Activated naive CD4-positive, alpha-beta T cell treated with Interleukin-2 at 50 U/mL for 16 hours (primary cell): ENCODE measurements around the gene EIF4G3.
"Not testable (repeated sequence)": the region's sequence is repeated elsewhere in the genome, so short reads cannot be mapped to it uniquely, and the experiment has no call there.

ENCODE experiments used
- DNase-seq: peaks from one replicate; pipeline ENCODE4 v3.0.0-alpha.2; 2020

EIF4G3 gene

DNA sequence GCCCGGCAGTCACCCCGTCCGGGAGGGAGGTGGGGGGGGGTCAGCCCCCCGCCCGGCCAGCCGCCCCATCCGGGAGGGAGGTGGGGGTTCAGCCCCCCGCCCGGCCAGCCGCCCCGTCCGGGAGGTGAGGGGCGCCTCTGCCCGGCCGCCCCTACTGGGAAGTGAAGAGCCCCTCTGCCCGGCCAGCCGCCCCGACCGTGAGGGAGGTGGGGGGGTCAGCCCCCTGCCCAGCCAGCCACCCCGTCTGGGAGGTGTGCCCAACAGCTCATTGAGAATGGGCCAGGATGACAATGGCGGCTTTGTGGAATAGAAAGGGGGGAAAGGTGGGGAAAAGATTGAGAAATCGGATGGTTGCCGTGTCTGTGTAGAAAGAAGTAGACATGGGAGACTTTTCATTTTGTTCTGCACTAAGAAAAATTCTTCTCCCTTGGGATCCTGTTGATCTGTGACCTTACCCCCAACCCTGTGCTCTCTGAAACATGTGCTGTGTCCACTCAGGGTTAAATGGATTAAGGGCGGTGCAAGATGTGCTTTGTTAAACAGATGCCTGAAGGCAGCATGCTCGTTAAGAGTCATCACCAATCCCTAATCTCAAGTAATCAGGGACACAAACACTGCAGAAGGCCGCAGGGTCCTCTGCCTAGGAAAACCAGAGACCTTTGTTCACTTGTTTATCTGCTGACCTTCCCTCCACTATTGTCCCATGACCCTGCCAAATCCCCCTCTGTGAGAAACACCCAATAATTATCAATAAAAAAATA, 152.4 kb downstream of the EIF4G3 start:
- not testable (repeated sequence) for DNase-seq

DNA sequence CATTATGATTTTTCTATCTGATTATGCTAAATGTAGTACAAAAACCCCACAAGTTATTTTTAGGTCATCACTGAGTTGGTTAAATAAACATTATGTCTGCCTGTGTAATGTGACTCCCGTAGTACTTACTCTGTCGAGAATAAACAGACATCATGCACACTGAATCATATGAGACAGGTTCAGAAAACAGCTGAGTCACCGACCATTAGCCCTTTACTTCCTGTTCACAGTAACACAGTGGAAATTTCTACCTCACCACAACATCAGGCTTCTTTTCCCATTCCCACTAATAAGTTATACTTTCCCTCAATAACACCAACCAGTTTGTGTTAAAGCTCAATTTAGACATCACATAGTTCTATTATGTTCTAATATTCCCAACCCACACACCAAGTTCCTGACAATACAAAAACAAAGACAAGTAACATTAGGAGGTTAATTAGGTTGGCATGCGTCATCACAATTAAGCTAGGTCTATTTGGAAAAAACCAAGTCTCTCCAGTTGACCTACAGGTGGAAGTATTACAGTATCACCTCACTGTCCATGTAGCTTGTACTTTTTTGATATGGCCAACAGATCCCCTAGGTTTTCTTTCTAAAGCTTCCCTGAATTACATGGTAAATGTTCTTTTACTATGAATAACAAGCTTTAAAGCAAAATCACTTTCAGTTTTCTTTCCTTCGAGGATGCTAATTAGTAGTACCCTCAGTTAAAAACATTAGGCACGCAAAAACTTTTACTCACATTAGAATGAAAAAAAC, 154.2 kb downstream of the EIF4G3 start:
- peak; percentile 22 for DNase-seq

DNA sequence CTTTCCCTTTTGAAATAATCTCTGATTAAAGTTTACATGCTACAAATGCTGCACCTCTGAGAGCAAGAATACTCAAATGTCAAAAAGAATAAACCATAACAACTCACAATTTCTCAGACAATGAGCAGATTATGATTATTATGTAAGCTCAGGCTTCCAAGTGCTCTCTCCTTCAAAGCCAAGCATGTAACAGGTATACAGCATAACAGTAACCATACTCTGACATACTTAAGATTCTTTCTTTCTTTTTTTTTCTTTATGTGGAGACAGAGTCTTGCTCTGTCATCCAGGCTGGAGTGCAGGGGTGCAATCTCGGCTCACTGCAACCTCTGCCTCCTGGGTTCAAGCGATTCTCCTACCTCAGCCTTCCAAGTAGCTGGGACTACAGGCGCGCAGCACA, 155.4 kb downstream of the EIF4G3 start:
- no peak for DNase-seq

DNA sequence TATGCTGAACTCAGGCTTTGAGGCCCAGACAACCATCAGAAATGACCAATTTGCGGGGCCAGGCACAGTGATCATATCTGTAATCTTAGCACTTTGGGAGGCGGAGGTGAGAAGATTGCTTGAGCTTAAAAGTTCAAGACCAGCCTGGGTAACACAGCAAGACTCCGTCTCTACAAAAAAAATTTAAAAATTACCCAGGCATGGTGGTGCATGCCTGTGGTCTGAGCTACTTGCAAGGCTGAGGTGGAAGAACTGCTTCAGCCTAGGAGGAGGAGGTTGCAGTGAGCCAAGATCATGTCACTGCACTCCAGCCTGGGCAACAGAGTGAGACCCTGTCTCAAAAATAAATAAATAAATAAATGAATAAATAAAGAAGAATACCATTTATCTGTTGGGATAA, 156.5 kb downstream of the EIF4G3 start:
- no peak for DNase-seq

DNA sequence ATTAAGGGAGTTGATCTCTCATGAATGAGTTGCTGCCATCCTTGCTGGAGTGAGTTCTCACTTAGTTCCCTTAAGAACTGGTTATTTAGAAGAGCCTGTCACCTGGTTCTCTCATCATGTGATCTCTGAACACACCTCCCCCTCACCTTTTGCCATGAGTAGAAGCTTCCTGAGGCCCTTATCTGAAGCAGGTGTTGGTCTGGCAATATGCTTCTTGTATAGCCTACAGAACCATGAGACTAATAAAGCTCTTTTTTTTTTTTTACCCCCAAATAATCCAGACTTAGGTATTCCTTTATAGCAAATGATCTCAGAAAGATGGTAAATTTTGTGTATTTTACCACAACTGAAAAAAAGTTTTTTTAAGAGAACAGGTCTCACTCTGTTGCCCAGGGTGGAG, 158.0 kb downstream of the EIF4G3 start:
- DNase-seq: no peak

DNA sequence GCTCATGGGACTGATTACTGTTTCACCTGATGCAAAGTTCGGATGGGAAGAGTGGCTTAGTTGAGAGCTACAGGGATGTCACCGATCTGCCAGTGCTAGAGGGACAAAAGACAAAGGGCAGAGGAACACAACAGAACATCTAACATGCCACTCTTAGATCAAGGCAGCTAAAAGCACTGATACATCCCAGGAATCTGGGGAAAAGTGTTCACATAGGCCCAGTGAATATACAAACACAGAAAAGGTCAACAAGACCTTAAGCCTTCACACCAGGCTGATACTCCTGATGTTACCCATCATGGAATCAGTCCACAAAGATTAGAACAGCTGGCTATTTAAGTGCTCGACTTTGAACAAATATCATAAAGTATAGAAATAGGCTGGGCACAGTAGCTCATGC, 163.2 kb downstream of the EIF4G3 start:
- no peak for DNase-seq

DNA sequence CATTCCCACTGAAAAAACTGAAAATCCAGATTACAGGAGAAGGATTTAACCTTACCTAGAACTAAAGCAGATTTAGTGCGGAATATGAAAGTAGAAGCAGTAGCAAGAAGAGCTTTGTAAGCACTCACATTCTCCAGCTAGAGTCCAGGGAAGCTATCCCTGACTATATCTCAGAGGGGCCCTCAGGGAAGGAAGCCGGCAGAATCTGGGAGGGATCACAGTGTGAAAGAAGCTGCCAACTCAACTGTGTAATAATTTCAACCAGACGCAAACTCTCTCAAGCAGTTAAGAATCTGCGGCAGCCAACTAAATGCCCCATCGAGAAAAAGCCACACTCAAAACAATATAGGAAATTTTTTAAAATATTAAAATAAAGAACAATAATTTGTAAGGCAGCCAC, 163.8 kb downstream of the EIF4G3 start:
- no peak for DNase-seq

DNA sequence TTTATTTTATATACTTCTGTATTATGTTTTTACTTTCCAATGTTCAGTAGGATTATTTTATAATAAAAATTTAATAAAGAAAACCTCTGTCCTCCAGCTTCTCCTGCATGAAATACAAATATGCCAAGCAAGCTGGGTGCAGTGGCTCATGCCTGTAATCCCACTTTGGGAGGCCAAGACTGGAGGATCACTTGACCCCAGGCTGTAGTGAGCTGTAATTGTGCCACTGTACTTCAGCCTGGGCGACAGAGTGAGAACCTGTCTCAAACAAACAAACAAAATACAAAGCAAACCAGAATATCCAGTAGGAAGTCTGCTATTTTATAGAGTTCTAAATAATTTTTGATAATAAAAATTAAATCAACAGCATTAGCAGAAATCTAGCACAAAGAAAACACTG, 168.8 kb downstream of the EIF4G3 start:
- no peak for DNase-seq

DNA sequence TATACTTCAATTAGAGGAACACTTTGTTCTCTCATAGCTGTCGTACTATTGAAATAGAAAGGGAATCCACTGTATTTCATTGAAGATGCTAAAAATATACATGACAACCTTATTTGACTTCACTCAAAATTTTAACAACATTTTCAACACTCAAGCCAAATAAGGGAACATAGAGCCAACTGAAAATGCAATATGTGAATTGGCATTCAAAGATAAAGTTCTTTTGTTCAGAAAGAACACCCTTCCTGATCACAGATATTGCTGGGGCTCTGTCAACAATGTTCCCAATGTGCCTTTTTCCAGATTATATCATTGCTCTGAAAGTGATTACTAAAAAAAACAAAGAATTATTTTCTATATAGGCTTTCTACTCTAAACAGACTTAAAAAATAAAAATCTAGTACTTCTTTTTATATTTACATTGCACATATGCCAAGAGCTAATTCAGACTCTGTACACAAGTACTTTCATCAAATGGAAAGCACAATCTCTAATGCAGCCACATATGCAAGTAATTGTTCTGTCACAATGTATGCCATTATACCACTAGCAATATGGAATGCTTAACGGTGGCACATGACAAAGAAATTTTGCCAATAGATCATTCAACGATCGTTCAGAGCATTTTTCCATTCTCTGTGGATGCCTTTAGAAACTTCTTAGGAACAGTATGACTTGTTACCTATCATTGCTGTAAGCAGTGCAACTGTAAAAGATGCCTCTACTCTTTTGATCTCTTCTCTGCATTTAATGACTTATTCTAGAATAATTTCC, 171.0 kb downstream of the EIF4G3 start:
- DNase-seq: no peak

DNA sequence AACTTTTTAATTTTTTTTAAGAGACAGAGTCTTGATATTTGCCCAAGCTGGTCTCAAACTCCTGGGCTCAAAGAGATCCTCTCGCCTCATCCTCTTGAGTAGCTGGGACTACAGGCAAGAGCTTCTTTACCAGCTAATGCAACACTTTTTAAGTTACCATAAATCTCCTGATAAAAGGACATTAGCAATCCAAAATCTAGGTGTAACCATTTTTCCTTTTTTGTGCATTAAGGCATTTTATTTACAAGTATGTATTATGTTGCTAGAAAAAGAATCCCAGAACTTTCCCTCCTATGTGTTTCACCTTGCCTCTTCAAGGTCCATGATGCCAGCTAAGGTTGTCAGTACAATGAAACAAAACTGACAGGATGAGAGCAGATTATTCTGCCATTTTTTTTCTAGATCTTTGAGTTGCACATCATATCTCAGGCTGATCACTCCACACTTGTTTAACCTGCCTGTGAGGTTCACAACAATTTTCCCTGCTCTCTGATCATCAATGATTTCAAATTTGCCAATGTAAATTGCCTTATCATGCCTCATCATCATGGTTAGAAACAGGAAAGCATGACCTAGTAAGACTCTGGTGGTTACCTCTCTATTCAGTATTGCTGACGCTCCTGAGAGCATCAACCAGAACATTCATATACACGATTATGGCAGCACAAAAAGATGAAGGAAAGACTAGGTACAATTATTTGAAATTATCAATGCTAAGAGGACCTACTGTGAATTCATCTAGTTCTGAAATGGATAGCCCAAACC, 173.2 kb downstream of the EIF4G3 start:
- no peak for DNase-seq

DNA sequence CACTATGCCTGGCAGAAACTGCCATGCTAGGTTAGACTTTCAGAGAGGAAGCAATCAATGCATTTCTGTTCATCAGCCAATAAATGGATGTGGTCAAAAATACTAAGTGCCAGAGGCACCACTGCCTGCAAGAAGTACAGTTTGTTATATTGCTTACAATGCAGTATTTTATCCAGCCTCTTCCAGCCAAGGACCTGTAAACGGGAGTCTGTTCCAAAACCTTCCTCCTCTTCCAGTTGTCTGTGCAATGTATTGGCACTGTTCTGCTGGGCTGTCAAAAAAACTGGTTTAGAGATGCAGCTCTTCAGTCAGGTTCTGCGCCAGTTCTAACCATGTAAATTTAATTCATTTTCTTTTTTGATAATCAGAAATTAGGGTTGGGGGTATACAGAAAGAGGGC, 175.7 kb downstream of the EIF4G3 start:
- no peak for DNase-seq

DNA sequence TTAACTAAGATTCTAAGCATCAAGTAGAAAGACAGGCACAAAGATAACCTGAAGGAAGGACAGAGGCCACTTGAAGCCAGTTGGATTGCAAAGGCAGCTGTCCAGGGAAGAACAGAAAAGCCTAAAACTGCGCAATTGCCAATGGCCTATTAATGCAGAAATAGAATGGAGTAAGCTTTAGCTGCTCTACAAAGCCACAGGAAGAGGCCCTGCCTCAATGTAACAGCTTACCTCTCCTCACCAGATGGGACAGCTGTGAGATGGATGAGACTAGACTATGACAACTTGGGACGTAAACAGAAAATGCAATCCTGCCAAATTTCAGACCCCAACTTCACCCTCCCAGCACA, 176.5 kb downstream of the EIF4G3 start:
- DNase-seq: no peak

DNA sequence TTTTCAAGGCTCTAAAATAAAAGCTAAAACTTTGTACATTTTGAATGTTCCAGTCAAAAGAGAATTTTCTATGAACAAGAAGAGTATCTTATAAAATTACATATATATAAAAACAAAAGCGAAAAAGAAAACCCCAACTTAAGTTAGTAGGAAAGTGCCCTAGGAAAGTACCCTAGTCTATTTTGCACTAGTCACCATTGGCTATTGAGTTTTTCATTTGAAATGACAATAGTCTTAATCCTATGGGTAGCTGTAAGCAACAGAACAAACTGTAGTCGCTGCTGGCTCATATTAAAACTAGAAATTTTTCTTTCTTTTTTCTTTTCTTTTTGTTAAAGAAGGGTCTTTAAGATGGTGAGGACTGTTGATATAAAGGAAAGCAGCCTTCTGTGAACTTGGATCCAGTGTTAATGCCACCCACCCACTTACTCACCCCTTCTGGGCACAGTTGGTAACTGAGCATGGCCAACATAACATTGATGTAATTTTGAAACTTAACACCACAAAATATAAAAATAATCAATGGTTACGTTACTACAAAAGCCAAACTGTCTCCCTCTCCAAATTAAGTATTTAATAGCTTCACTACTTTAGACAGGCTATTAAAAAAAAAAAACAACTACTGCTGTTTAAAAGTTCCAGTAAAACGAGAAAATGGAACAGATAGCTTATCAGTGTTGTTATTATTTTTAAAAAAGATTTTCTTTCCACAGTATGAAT, 177.0 kb downstream of the EIF4G3 start:
- DNase-seq: no peak

DNA sequence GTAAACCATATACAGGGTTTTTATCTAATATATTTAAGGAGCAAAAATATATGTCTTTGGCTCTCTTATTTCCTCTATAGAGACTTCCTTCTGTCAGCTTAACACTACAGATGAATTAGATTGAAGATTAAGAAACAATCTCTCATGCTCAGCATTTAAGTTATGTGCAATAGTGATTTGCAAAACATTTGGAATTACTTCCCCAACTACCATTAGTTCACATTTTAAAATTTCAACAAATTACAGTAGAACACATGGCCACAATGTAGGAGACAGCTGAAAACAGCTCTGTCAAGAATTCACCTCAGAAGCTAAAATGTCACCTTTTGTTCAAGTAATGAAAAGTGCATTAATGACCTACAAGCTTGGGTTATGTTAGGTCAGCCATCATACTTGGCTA, 177.9 kb downstream of the EIF4G3 start:
- no peak for DNase-seq

DNA sequence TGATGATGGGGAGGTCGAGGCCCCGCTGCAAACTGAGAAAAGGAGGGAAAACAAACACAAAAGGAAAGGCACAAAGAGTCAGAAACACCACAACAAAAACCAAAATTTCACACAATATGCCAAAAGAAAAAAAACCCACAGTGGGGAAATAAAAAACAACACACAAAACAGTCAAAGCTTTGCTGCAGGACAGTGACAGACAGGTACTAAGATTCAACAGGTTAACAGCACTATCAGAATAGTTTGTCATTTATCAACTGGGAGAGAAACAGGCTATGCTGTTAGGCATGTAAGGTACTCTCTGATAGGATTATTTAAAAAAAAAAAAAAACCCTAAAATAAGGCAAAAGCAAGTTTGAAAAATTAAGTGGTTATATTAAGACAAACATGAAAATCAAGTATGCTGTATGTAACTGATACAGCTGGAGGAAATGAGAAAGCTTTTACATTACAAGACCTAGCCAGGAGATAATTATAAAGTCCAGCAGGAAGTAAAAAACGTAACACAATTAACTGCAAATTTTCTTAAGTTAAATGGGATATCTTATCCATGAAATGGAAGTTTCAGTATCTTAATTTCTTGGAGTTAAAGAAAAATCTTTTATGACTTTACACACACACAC, 179.0 kb downstream of the EIF4G3 start:
- no peak for DNase-seq

DNA sequence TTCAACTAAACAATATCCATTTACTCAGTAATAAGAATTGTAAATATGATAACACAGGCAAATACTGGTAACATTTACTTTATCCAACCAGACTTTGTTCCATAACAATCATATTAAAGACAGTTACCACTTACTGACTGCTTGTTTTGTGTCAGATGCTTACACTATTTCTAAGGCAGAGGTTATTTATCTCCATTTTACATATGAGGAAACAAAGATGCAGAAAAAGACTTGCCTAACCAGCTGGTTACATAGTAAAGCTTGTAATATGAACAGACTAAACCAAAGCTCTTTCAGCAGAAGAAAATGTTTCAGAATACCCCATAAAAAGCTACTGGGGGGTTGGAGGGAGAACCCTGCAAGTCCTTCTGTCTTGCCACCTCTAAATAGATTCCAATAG, 180.1 kb downstream of the EIF4G3 start:
- no peak for DNase-seq

DNA sequence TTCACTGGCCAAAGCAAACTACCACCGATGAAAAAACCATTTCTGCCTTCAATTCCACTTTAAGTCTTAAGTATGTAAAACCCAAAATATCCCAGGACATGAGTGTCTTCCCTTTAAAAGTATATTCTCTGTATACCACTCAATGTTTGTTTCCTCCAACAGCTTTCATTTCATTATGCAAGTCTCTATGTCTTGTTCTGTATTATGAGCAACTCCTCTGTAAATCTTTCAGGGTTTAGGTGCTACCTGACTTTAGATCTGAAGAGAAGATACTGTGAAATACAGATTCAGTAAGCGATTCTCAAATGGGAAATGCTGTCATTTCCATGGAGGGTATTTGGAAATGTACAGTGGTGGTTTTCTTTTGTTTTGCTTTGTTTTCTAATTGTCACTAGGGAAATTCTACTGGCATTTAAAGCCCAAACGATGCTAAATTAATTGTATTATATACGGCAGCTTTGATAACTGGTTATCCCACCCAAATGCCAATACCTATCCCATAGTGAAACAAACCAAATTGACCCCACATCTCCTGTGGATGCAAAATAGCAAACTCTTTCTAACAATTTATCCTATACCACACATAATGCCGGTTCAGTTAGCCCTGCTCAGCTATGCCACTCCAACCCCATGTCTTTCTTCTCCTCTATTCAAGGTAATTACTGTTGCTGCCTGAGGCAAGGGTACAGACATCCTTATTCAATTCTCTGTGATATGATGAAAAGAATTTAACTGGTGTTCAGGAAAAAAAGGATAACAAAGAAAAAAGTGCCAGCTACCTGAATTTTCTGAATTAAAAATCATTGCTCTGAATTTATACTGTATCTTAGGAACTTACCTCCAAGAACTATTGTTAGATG, 182.8 kb downstream of the EIF4G3 start:
- DNase-seq: no peak

DNA sequence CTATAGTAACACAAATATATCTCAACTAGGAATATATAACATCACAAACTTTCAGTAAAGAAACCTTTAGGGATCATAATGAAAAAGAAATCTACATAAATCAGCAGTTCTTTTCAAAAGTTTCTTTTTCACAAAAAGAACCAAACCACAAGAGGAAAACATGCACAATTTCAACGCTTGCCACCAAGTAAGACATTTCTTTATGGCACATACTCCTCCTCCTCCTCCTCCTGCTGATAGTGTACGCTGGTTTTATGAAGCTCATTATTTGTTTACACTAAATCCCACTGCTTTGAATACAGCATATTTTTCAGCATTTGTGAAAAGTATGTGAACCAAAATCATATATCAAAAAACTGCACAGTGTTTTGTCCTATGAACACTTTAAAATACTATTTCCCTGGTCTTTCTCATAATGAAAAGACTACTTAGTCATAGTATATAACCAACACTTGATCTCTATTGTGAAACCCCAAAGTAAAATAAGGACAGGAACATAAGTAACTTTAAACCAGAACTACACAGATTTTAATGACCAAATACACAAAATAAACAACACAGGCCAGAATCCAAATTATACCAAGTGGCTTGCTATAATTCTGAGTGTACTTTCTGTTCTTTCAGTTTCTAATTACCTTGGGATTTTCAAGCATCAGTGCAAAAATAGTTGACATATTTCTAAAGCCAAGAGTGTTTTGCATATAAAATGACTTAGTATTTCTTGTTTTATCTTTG, 184.2 kb downstream of the EIF4G3 start:
- DNase-seq: no peak

DNA sequence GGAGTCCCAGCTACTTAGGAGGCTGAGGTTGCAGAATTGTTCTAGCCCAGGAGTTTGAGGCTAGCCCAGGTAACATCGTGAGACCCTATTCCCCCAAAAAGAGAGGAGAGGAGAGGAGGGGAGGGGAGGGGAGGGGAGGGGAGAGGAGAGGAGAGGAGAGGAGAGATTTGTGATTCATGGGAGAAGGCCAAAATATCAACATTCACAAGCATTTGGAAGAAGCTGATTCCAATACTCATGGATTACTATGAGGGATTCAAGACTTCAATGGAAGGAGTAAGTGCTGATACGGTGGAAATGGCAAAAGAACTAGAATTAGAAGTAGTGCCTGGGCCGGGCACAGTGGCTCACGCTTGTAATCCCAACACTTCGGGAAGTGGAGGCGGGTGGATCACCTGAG, 187.8 kb downstream of the EIF4G3 start:
- no peak for DNase-seq
